ENCODE measurements around the gene ZNF214. TPM values are rescaled to one million over a fixed set of nuclear protein-coding genes. Genes with fewer than 3 reads are reported as not detected.

Gene ZNF214
- total and polyA plus RNA-seq, 4 donors, result 0.57 to 2.3 (median 1.2) TPM

DNA sequence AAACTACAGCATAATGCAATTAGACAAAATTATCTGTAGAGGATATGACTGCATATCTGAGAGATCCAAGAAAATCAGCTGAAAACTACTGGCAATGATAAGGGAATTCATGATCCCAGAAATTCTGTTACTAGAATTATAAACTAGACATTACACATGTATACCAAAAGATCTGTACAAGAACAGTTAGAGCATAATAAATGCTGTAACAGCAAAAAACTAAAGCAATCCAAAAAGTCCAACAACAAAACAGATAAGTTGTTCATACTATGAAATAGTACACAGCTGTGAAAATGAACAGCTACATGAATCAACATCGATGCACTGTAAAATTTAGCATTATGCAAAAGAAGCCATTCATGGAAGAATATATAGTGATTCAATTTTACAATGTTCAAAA is 6.0 kb downstream of the ZNF214 start:
- H3K9ac ChIP-seq (ENCODE audit: low read depth in 1 of 2, low read length in 2 of 2), result no peak overlapping the region
- H3K9me3 ChIP-seq (ENCODE audit: control insufficient read depth in 4 of 4, low read length in 3 of 4), result no peaks in the 10 kb centered on the region
- no peak overlapping the region for H3K27ac ChIP-seq (ENCODE audit: low read depth in 1 of 2, low read length in 2 of 2)
- TF ChIP-seq JUND (IDR thresholded peaks at IDR 0.05), result no peak
- TF ChIP-seq, protein P1, sequence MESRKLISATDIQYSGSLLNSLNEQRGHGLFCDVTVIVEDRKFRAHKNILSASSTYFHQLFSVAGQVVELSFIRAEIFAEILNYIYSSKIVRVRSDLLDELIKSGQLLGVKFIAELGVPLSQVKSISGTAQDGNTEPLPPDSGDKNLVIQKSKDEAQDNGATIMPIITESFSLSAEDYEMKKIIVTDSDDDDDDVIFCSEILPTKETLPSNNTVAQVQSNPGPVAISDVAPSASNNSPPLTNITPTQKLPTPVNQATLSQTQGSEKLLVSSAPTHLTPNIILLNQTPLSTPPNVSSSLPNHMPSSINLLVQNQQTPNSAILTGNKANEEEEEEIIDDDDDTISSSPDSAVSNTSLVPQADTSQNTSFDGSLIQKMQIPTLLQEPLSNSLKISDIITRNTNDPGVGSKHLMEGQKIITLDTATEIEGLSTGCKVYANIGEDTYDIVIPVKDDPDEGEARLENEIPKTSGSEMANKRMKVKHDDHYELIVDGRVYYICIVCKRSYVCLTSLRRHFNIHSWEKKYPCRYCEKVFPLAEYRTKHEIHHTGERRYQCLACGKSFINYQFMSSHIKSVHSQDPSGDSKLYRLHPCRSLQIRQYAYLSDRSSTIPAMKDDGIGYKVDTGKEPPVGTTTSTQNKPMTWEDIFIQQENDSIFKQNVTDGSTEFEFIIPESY (IDR thresholded peaks at IDR 0.05), result no peak
- TF ChIP-seq NR2F2 (IDR thresholded peaks at IDR 0.05), result no peak
- no peak for TF ChIP-seq GABPA (IDR thresholded peaks at IDR 0.05 in 1 of 2, conservative IDR thresholded peaks at IDR 0.05 in 1 of 2)
- TF ChIP-seq, protein P2, sequence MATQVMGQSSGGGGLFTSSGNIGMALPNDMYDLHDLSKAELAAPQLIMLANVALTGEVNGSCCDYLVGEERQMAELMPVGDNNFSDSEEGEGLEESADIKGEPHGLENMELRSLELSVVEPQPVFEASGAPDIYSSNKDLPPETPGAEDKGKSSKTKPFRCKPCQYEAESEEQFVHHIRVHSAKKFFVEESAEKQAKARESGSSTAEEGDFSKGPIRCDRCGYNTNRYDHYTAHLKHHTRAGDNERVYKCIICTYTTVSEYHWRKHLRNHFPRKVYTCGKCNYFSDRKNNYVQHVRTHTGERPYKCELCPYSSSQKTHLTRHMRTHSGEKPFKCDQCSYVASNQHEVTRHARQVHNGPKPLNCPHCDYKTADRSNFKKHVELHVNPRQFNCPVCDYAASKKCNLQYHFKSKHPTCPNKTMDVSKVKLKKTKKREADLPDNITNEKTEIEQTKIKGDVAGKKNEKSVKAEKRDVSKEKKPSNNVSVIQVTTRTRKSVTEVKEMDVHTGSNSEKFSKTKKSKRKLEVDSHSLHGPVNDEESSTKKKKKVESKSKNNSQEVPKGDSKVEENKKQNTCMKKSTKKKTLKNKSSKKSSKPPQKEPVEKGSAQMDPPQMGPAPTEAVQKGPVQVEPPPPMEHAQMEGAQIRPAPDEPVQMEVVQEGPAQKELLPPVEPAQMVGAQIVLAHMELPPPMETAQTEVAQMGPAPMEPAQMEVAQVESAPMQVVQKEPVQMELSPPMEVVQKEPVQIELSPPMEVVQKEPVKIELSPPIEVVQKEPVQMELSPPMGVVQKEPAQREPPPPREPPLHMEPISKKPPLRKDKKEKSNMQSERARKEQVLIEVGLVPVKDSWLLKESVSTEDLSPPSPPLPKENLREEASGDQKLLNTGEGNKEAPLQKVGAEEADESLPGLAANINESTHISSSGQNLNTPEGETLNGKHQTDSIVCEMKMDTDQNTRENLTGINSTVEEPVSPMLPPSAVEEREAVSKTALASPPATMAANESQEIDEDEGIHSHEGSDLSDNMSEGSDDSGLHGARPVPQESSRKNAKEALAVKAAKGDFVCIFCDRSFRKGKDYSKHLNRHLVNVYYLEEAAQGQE (IDR thresholded peaks at IDR 0.05), result no peak
- TF ChIP-seq, protein P3, sequence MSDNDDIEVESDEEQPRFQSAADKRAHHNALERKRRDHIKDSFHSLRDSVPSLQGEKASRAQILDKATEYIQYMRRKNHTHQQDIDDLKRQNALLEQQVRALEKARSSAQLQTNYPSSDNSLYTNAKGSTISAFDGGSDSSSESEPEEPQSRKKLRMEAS (IDR thresholded peaks at IDR 0.05), result no peak
- TF ChIP-seq, protein P4, sequence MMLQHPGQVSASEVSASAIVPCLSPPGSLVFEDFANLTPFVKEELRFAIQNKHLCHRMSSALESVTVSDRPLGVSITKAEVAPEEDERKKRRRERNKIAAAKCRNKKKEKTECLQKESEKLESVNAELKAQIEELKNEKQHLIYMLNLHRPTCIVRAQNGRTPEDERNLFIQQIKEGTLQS (IDR thresholded peaks at IDR 0.05), result no peak
- no peak for TF ChIP-seq TAF1 (conservative IDR thresholded peaks at IDR 0.05)
- TF ChIP-seq SP1 (IDR thresholded peaks at IDR 0.05), result no peak
- no peak for TF ChIP-seq RAD21 (IDR thresholded peaks at IDR 0.05)
- TF ChIP-seq FOXA1 (IDR thresholded peaks at IDR 0.05), result no peak
- TF ChIP-seq HNF4A (conservative IDR thresholded peaks at IDR 0.05), result no peak
- no peak overlapping the region for H3K4me3 ChIP-seq (ENCODE audit: low read depth in 1 of 3, low read length in 3 of 3)
- no peaks in the 10 kb centered on the region for H3K36me3 ChIP-seq (ENCODE audit: control insufficient read depth in 4 of 4, insufficient read depth in 3 of 4, low read depth in 1 of 4, low read length in 3 of 4)
- DNase-seq (ENCODE audit: low spot score), result no peak
- WGBS, result 98% methylated on average over 1 of the region's 1 CpG
- H3K4me1 ChIP-seq (ENCODE audit: control insufficient read depth in 4 of 4, insufficient read depth in 4 of 4, low read length in 3 of 4), result no peaks in the 10 kb centered on the region
- no peaks in the 10 kb centered on the region for H3K27me3 ChIP-seq (ENCODE audit: control insufficient read depth in 4 of 4, insufficient read depth in 4 of 4, low read length in 3 of 4)

DNA sequence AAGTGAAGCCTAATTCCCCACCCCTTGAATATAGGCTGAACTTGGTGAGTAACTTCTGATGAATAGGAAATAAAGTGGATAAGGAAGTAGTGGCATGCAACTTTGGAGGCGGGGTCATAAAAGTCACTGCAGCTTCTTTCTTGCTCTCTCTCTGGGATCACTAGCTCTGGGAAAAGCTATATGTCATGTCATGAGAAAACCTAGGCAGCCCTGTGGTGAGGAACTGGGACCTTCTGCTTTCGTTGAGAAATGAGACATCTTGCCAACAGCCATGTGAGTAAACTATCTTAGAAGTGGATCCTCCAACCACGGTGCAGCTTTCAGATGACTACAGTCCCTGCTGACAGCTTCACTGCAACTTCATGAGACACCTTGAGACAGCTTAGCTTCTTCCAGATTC is 15.7 kb downstream of the ZNF214 start:
- Histone ChIP-seq H3K36me3 (ENCODE audit: control insufficient read depth in 4 of 4, insufficient read depth in 3 of 4, low read depth in 1 of 4, low read length in 3 of 4) (peaks cover 0 to 14% (median under 1%) of the 10 kb centered on the region in 4 donors), H3K4me1 (ENCODE audit: control insufficient read depth in 4 of 4, insufficient read depth in 4 of 4, low read length in 3 of 4) (no peaks in the 10 kb centered on the region), H3K27ac (ENCODE audit: low read depth in 1 of 2, low read length in 2 of 2) (no peak overlapping the region), H3K27me3 (ENCODE audit: control insufficient read depth in 4 of 4, insufficient read depth in 4 of 4, low read length in 3 of 4) (no peaks in the 10 kb centered on the region), H3K4me3 (ENCODE audit: low read depth in 1 of 3, low read length in 3 of 3) (no peak overlapping the region), H3K9ac (ENCODE audit: low read depth in 1 of 2, low read length in 2 of 2) (no peak overlapping the region), H3K9me3 (ENCODE audit: control insufficient read depth in 4 of 4, low read length in 3 of 4) (no peaks in the 10 kb centered on the region)
- TF ChIP-seq SP1 (IDR thresholded peaks at IDR 0.05) (no peak), RAD21 (IDR thresholded peaks at IDR 0.05) (no peak), HNF4A (conservative IDR thresholded peaks at IDR 0.05) (no peak), HNF4G (IDR thresholded peaks at IDR 0.05) (no peak), NR2F2 (IDR thresholded peaks at IDR 0.05) (no peak), FOXA2 (IDR thresholded peaks at IDR 0.05) (no peak), FOXA1 (IDR thresholded peaks at IDR 0.05) (no peak), JUND (IDR thresholded peaks at IDR 0.05) (no peak), YY1 (IDR thresholded peaks at IDR 0.05) (no peak), RXRA (IDR thresholded peaks at IDR 0.05) (no peak), GABPA (IDR thresholded peaks at IDR 0.05 in 1 of 2, conservative IDR thresholded peaks at IDR 0.05 in 1 of 2) (no peak), EGR1 (IDR thresholded peaks at IDR 0.05; ENCODE audit: low read depth in 2 of 2) (no peak), TAF1 (conservative IDR thresholded peaks at IDR 0.05) (no peak)
- TF ChIP-seq, protein P2 (IDR thresholded peaks at IDR 0.05), result no peak
- TF ChIP-seq, protein P3 (IDR thresholded peaks at IDR 0.05), result no peak
- TF ChIP-seq, protein P1 (IDR thresholded peaks at IDR 0.05), result no peak
- TF ChIP-seq, protein P4 (IDR thresholded peaks at IDR 0.05), result no peak
- DNase-seq (ENCODE audit: low spot score), result no peak
- 70% methylated on average over 3 of the region's 3 CpGs for WGBS
